ENCODE measurements around the gene TYMP. TPM values are rescaled to one million over a fixed set of nuclear protein-coding genes. Genes with fewer than 3 reads are reported as not detected.
A peak's percentile ranks its signal among the peaks of the same experiment; 100 is the strongest.

The TYMP gene
- total and polyA plus RNA-seq, 10 of the 15 experiments (the other 5 are each of a cell fraction or from before 2014, with no cell fraction given): 0.42 to 57.8 (median 24.6) TPM

GRCh38 chr22:50525104-50525857 is 4.5 kb downstream of the TYMP start, which contains the start of gene SCO2 (continued):
- TF ChIP-seq ZBTB4 (CRISPR knock-in tag; IDR thresholded peaks at IDR 0.05) (no peak), ZNF217 (IDR thresholded peaks at IDR 0.05) (no peak), STAT3 (IDR thresholded peaks at IDR 0.05; ENCODE audit: low read depth, low read length) (no peak), STAT1 (conservative IDR thresholded peaks at IDR 0.05) (no peak; the same call in 1 of the 2 replicates), BCL3 (IDR thresholded peaks at IDR 0.05; ENCODE audit: borderline replicate concordance, insufficient read depth, low read depth, low read length, poor library complexity, severe bottlenecking) (no peak), KDM1A (IDR thresholded peaks at IDR 0.05; ENCODE audit: borderline replicate concordance) (no peak), BHLHE40 (IDR thresholded peaks at IDR 0.05; ENCODE audit: borderline replicate concordance in 1 of 2, low read depth in 2 of 2, low read length in 1 of 2) (peak; percentile 84 to 95), RUNX3 (IDR thresholded peaks at IDR 0.05; ENCODE audit: low read length) (no peak), KLF5 (IDR thresholded peaks at IDR 0.05; ENCODE audit: partially characterized antibody) (peak; percentile 61), MEF2B (IDR thresholded peaks at IDR 0.05; ENCODE audit: partially characterized antibody, poor library complexity, severe bottlenecking) (peak; percentile 22), PBX3 (IDR thresholded peaks at IDR 0.05; ENCODE audit: insufficient replicate concordance, low read depth, low read length) (peak; percentile 76), TAF1 (IDR thresholded peaks at IDR 0.05; ENCODE audit: borderline replicate concordance, low read depth, low read length) (peak; percentile 72), POLR2AphosphoS2 (IDR thresholded peaks at IDR 0.05; ENCODE audit: low read depth, low read length) (peak; percentile 96; the same call in 1 of the 2 replicates), CHD4 (IDR thresholded peaks at IDR 0.05) (no peak), GABPA (IDR thresholded peaks at IDR 0.05; ENCODE audit: low read depth) (no peak), ZNF687 (IDR thresholded peaks at IDR 0.05) (peak; percentile 75), EP300 (IDR thresholded peaks at IDR 0.05; ENCODE audit: borderline replicate concordance in 1 of 2, control insufficient read depth in 1 of 2, low read depth in 2 of 2, low read length in 2 of 2) (no peak), SUPT20H (IDR thresholded peaks at IDR 0.05; ENCODE audit: borderline replicate concordance, control insufficient read depth, low read depth, low read length) (no peak), RFX5 (IDR thresholded peaks at IDR 0.05; ENCODE audit: low read depth, low read length) (no peak)
